SH-SY5Y (cell line): ENCODE results near the gene CYS1.

Experiments
- GATA2 ChIP-seq: IDR thresholded peaks from 2 replicates; pipeline ENCODE4 v1.6.1; 2011; ENCODE audit warnings: mild to moderate bottlenecking, low read depth, low read length
- GATA3 ChIP-seq: IDR thresholded peaks from 2 replicates; pipeline ENCODE4 v1.6.1; 2011; ENCODE audit warnings: low read depth, mild to moderate bottlenecking, low read length, moderate library complexity

CYS1 gene

GRCh38 chr2:10065773-10066055, 14.5 kb downstream of the CYS1 start:
- TF ChIP-seq GATA2 (no peak), GATA3 (no peak)

- TF ChIP-seq GATA2 (no peak), GATA3 (no peak)
Observed at GRCh38 chr2:10064932-10065772, 15.1 kb downstream of the CYS1 start.

- TF ChIP-seq GATA3 (no peak), GATA2 (no peak)
Observed at GRCh38 chr2:10063566-10063965, 16.6 kb downstream of the CYS1 start.

- TF ChIP-seq GATA2 = no peak
- TF ChIP-seq GATA3 = no peak
Observed at GRCh38 chr2:10062931-10063365, 17.3 kb downstream of the CYS1 start.

- TF ChIP-seq GATA3 = no peak
- TF ChIP-seq GATA2 = no peak
Observed at GRCh38 chr2:10061221-10061925, 18.8 kb downstream of the CYS1 start.

GRCh38 chr2:10059552-10060335, 20.5 kb downstream of the CYS1 start:
- TF ChIP-seq GATA3 (no peak), GATA2 (no peak)

GRCh38 chr2:10059016-10059351, 21.2 kb downstream of the CYS1 start:
- TF ChIP-seq GATA3 (no peak), GATA2 (no peak)

- TF ChIP-seq GATA3 (no peak), GATA2 (no peak)
Observed at GRCh38 chr2:10058251-10059015, 21.8 kb downstream of the CYS1 start.

- no peak for TF ChIP-seq GATA2
- no peak for TF ChIP-seq GATA3
Observed at GRCh38 chr2:10057231-10058107, 22.7 kb downstream of the CYS1 start.

- no peak for TF ChIP-seq GATA3
- no peak for TF ChIP-seq GATA2
Observed at GRCh38 chr2:10056439-10056838, 23.8 kb downstream of the CYS1 start.

GRCh38 chr2:10054976-10055375, 25.2 kb downstream of the CYS1 start:
- TF ChIP-seq GATA2 = no peak
- TF ChIP-seq GATA3 = no peak

GRCh38 chr2:10054424-10054823, 25.8 kb downstream of the CYS1 start:
- TF ChIP-seq GATA2 = no peak
- TF ChIP-seq GATA3 = no peak

- TF ChIP-seq GATA3 (no peak), GATA2 (no peak)
Observed at GRCh38 chr2:10053351-10053750, 26.9 kb downstream of the CYS1 start.
